ENCODE measurements around the gene GIMAP1. TPM values are rescaled to one million over a fixed set of nuclear protein-coding genes. Genes with fewer than 3 reads are reported as not detected.

The GIMAP1 gene
- total RNA-seq, 1 donor from 2014 or later: 13.0 TPM

DNA sequence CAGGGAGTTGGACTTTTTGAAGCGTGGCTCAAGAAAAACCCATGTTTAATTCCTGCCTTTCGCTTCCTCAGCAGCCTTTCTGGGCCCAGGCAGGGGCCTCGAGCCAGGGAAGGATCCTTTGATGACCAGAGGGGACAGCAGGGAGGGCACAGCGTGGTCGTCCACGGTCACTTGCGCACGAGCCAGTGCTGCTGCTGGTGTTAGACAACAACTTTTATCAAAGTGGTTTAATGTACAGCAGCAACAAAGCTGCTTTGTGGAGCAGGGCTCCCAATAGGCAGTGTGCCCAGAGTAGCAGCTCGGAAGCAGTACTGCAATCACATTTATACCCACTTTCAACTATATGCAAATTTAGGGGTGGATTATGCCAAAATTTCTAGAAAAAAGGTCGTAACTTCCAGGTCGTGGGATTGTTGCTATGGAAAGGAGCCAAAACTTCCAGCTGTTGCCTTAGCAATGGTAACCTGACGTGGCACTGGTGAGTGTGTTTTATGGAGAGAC, 6.1 kb downstream of the GIMAP1 start:
- DNase-seq (ENCODE audit: low read depth in 2 of 2): peak; percentile 81 to 97

DNA sequence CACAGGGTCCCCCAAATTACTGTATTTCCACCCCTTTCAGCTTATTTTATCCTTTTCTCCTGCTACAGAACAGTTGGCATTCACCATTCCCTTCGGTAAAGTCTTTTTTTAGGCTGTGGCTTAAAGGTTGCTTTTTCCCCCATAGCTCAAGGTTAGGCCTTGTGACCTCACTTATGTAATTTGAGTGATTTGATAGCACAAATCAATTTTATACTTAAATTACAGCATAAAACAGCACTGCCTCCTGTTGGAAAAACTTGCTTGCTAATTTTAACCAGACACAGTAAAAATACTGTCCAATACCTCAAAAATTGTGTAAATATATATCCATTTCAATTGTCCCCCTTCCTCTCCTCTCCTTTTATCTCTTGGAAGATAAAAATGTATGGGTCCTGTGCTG, 7.1 kb downstream of the GIMAP1 start:
- no peak for DNase-seq (ENCODE audit: low read depth in 2 of 2)

DNA sequence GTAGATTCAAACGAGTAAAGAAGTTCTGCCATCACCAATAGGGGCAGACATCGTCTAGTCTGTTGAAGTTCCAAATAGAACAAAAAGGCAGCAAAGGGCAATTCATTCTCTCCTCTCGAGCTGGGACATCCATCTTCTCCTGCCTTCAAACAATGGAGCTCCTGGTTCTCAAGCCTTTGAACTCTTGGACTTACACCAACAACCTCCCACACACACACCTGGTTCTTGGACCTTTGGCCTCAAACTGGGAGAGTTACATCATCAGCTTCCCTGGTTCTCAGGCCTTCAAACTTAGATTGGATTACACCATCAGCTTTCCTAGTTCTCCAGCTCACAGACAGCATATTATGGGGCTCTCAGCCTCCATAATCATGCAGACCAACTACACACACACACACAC, 11.0 kb downstream of the GIMAP1 start:
- peak; percentile 76 to 86 for DNase-seq (ENCODE audit: low read depth in 2 of 2)

GRCh38 chr7:150728011-150728410, 11.6 kb downstream of the GIMAP1 start:
- DNase-seq (ENCODE audit: low read depth in 2 of 2): no peak

DNA sequence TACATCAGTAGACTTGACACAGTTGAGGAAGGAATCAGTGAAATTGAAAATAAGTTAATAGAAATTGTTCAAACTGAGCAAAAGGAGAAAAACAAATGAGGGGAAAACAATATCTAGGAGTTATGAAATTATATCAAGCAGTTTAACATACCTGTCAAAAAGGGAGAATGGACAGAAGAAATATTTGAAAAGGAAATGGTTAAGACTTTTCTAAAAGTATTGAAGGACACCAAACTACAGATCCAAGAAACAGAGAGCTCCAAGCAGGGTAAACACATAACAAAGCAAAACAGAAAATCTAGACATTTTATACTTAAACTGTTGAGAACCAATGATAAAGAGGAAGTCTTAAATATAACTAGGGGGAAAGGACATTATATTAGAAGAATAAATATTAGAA, 12.2 kb downstream of the GIMAP1 start:
- no peak for DNase-seq (ENCODE audit: low read depth in 2 of 2)

DNA sequence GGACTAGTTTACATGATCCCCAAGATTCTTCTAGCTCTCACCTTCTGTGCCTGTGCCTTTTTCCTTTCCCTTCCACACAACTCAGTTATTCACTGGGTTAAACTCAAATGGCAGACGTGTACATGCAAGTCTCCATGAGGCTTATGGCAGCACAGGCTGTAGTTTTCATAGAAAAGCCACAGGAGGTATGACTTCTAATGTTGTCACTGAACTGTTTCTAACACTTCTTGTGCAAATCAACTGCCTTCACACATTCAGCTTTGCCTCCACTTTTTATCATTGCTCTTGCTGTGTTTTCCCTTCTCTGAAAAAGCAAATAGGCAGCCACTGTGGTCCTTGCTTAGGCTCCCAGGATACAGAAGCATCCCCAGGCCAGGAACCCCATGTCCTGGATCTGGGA, 15.5 kb downstream of the GIMAP1 start:
- no peak for DNase-seq (ENCODE audit: low read depth in 2 of 2)

GRCh38 chr7:150732786-150733481, 16.5 kb downstream of the GIMAP1 start:
- DNase-seq (ENCODE audit: low read depth in 2 of 2): no peak

GRCh38 chr7:150733482-150734095, 17.2 kb downstream of the GIMAP1 start:
- DNase-seq (ENCODE audit: low read depth in 2 of 2): no peak

GRCh38 chr7:150734254-150734653, 17.8 kb downstream of the GIMAP1 start:
- no peak for DNase-seq (ENCODE audit: low read depth in 2 of 2)

- no peak for DNase-seq (ENCODE audit: low read depth in 2 of 2)
These were observed 19.4 kb downstream of the GIMAP1 start for GRCh38 chr7:150735596-150736358.

DNA sequence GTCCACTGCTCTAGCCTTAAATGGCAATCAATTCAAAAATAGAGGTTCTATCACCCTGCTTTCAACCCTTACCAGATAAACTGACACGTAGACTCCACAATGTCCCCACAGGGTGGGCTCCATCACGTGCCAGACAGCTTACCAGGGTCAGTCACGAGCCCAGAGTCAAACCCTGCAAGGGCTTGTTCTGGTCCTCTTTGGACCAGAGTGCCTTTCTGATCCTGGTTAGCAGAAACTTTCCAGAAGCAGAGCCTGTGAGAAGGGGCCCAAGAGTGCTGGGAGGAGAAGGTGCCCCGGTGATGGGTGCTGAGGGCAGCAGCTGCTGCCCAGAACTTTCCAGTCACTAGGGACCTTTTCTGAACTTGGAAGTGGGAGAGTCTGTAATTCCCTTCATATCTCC, 20.5 kb downstream of the GIMAP1 start:
- DNase-seq (ENCODE audit: low read depth in 2 of 2): no peak

DNA sequence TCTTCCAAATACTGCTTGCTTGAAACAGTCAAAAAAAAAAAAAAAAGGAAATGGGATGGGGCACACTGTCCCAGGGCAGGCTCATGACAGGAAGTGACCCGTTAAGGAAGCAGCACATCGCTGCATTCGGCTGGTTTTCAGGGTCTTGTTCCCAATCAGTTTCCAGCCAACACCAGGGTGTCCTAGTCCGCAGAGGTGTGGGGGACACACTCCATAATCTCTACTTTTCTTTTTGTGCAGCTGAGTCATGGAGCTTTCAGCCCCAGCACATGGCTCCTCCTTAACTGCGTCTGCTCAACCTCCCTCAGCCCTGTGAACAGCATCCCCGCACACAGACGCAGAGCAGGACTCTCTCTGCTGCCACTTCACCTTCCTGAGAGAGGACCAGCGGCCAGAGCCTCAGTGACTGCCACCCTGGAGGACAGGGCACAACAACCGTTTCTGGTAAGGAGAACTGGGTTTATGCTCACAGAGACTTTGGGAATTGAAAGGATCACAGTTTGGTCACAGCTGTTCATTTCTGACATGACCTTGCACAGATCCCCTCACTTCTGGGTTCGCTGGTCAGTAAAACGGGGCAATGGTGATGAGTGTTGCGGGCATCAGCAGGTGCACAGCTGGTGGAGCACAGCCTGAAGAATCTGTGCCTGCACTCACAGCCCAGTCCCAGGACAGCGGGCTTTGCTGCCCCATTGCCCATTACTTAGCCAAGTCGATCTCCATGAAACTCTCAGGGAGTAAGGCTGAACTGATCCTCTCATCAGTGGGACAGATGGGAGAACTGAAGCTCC, 21.0 kb downstream of the GIMAP1 start, which contains the start of gene GIMAP5:
GIMAP5 (plus strand) TSS at position 154 of the 791 bp plus-strand sequence. CDS start 3,467 bp downstream, outside the sequence.
- DNase-seq (ENCODE audit: low read depth in 2 of 2): peak; percentile 60 to 67

GRCh38 chr7:150738092-150738491, 21.7 kb downstream of the GIMAP1 start:
- peak in 1 of 2 donors; percentile 47 for DNase-seq (ENCODE audit: low read depth in 2 of 2)

- peak; percentile 89 to 93 for DNase-seq (ENCODE audit: low read depth in 2 of 2)
These were observed 22.2 kb downstream of the GIMAP1 start for GRCh38 chr7:150738591-150739001.

- DNase-seq (ENCODE audit: low read depth in 2 of 2): no peak
These were observed 22.6 kb downstream of the GIMAP1 start for GRCh38 chr7:150739033-150739432.

GRCh38 chr7:150740053-150740452, 23.6 kb downstream of the GIMAP1 start:
- peak; percentile 39 to 50 for DNase-seq (ENCODE audit: low read depth in 2 of 2)

DNA sequence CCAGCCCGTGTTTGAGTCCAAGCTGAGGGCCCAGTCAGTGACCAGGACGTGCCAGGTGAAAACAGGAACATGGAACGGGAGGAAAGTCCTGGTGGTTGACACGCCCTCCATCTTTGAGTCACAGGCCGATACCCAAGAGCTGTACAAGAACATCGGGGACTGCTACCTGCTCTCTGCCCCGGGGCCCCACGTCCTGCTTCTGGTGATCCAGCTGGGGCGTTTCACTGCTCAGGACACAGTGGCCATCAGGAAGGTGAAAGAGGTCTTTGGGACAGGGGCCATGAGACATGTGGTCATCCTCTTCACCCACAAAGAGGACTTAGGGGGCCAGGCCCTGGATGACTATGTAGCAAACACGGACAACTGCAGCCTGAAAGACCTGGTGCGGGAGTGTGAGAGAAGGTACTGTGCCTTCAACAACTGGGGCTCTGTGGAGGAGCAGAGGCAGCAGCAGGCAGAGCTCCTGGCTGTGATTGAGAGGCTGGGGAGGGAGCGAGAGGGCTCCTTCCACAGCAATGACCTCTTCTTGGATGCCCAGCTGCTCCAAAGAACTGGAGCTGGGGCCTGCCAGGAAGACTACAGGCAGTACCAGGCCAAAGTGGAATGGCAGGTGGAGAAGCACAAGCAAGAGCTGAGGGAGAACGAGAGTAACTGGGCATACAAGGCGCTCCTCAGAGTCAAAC, 26.0 kb downstream of the GIMAP1 start:
- DNase-seq (ENCODE audit: low read depth in 2 of 2): no peak

DNA sequence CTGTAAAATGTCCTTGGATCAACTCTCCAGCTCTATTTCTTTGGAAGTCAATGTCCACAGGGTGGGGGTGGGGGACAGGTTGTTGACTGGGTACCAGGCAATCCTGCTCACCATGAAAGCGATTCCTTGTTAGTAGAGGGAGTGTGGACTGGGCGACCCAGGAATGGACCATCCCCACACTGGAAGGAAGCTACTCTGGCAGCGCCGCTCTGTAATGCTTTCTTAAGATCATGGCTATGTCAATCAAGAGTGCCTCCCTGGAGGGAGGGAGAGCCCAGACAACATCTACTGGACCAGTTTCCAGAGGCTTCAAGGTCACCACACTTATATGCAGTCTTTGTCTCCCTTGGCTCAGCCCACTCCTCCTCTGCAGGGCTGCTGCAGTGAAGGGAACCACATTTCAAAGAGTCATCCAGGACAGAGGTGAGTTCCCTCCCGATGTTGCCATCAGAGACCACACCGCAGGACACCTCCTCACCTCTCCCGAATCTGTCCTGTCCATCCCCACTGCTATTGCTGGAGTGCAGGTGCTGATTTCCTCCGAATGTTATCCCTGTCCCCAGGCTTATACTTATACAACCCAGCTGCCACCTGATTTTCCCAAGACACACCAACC, 27.7 kb downstream of the GIMAP1 start:
- DNase-seq (ENCODE audit: low read depth in 2 of 2): no peak

- no peak for DNase-seq (ENCODE audit: low read depth in 2 of 2)
These were observed 28.7 kb downstream of the GIMAP1 start for GRCh38 chr7:150745086-150745485.

DNA sequence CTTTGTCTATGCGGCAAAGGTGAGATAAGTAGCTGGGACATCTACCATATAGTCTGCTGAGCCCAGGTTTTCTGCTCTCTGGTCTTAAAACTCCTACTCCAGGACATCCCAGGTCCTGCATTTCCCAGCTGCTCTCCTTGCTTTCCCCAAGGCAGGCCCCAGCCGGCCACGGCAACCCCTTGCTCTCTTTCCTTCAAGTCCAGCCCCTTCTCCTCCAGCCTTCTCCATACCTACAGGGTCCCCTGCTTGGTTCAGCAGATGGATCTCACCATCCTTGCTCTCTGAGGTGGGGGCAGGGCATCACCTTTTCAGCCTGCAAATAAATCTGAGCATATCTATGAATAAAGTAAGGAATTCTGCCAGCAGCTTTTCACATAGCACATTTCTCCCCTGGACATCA, 29.5 kb downstream of the GIMAP1 start:
- no peak for DNase-seq (ENCODE audit: low read depth in 2 of 2)
